ENCODE measurements around the gene LUZP2. TPM values are rescaled to one million over a fixed set of nuclear protein-coding genes. Genes with fewer than 3 reads are reported as not detected.

Gene LUZP2
- total RNA-seq, 2 donors from 2014 or later, result 0.28 to 4.1 TPM

DNA sequence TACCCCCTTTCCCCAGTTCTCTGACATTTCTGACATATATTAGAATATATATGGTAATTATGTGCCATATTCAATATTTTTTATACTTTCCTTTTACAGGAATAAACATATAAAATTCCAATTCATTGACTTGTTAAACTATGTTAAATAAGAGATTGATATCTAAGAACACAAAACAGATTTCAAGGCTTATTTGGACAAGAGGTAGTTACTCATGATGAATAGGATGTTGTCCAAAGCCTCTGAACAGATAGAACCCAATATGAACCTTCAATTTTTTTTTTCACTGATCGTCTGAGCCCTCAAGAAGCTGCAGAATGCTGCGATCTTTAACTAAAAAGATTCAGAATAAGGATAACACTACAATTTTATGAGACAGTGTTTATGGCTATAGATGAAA is 340.3 kb downstream of the LUZP2 start:
- 39% methylated on average over 2 of the region's 2 CpGs for WGBS
- no peaks in the 10 kb centered on the region for H3K36me3 ChIP-seq
- DNase-seq (ENCODE audit: low spot score), result no peak
- H3K4me3 ChIP-seq, result no peak overlapping the region
- H3K9me3 ChIP-seq, result no peaks in the 10 kb centered on the region
- no peaks in the 10 kb centered on the region for H3K27me3 ChIP-seq (replicated peaks; ENCODE audit: insufficient read depth)
- H3K27ac ChIP-seq, result peak overlapping the region in 1 of 2 donors; percentile 13
- TF ChIP-seq POLR2A (IDR thresholded peaks at IDR 0.05), result no peak
- TF ChIP-seq POLR2AphosphoS5 (IDR thresholded peaks at IDR 0.05), result peak; percentile 23
- no peaks in the 10 kb centered on the region for H3K4me1 ChIP-seq (replicated peaks)
- intact Hi-C loops (cut with DNase I), result no loop called here

DNA sequence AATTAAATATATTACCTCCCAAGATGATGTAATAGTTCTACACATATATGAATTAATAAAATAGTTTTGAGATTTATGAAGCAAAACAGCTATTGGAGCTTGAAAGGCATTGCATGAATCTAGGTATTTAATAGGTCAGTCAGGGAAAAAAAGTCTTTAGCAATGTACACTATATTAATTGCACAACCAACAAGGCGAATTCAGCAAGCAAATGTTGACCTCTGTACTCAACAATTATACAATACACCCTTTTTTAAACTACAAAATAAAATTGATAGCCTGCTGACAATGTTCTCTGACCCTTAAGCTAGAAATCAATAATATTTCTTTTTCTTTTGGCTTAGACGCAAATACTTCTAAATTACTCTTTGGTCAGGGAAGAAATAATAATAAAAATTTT is 345.5 kb downstream of the LUZP2 start:
- Histone ChIP-seq H3K27me3 (replicated peaks; ENCODE audit: insufficient read depth) (no peaks in the 10 kb centered on the region), H3K4me1 (replicated peaks) (no peaks in the 10 kb centered on the region), H3K36me3 (no peaks in the 10 kb centered on the region), H3K27ac (no peak overlapping the region), H3K4me3 (no peak overlapping the region), H3K9me3 (no peaks in the 10 kb centered on the region)
- WGBS, result 86% methylated on average over 2 of the region's 2 CpGs
- TF ChIP-seq POLR2A (IDR thresholded peaks at IDR 0.05) (no peak), POLR2AphosphoS5 (IDR thresholded peaks at IDR 0.05) (no peak)
- TF ChIP-seq, protein P1, sequence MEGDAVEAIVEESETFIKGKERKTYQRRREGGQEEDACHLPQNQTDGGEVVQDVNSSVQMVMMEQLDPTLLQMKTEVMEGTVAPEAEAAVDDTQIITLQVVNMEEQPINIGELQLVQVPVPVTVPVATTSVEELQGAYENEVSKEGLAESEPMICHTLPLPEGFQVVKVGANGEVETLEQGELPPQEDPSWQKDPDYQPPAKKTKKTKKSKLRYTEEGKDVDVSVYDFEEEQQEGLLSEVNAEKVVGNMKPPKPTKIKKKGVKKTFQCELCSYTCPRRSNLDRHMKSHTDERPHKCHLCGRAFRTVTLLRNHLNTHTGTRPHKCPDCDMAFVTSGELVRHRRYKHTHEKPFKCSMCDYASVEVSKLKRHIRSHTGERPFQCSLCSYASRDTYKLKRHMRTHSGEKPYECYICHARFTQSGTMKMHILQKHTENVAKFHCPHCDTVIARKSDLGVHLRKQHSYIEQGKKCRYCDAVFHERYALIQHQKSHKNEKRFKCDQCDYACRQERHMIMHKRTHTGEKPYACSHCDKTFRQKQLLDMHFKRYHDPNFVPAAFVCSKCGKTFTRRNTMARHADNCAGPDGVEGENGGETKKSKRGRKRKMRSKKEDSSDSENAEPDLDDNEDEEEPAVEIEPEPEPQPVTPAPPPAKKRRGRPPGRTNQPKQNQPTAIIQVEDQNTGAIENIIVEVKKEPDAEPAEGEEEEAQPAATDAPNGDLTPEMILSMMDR (IDR thresholded peaks at IDR 0.05), result no peak
- intact Hi-C loops (cut with DNase I), result no loop called here
- no peak for DNase-seq (ENCODE audit: low spot score)

- Histone ChIP-seq H3K4me1 (replicated peaks) (no peaks in the 10 kb centered on the region), H3K4me3 (no peak overlapping the region), H3K27ac (no peak overlapping the region), H3K9me3 (no peaks in the 10 kb centered on the region), H3K27me3 (replicated peaks; ENCODE audit: insufficient read depth) (no peaks in the 10 kb centered on the region), H3K36me3 (no peaks in the 10 kb centered on the region)
- WGBS, result 50% methylated on average over 1 of the region's 1 CpG
- intact Hi-C loops (cut with DNase I), result no loop called here
- TF ChIP-seq POLR2A (IDR thresholded peaks at IDR 0.05) (no peak), POLR2AphosphoS5 (IDR thresholded peaks at IDR 0.05) (no peak)
- TF ChIP-seq, protein P1 (IDR thresholded peaks at IDR 0.05), result no peak
- DNase-seq (ENCODE audit: low spot score), result no peak
Observed at GRCh38 chr11:24844406-24844805, 347.6 kb downstream of the LUZP2 start.

GRCh38 chr11:24848857-24849256 is 352.0 kb downstream of the LUZP2 start:
- H3K27ac ChIP-seq, result no peak overlapping the region
- 82% methylated on average over 1 of the region's 1 CpG for WGBS
- no peaks in the 10 kb centered on the region for H3K27me3 ChIP-seq (replicated peaks; ENCODE audit: insufficient read depth)
- H3K4me3 ChIP-seq, result no peak overlapping the region
- intact Hi-C loops (cut with DNase I), result no loop called here
- H3K9me3 ChIP-seq, result no peaks in the 10 kb centered on the region
- H3K4me1 ChIP-seq (replicated peaks), result no peaks in the 10 kb centered on the region
- DNase-seq (ENCODE audit: low spot score), result no peak
- H3K36me3 ChIP-seq, result no peaks in the 10 kb centered on the region
- TF ChIP-seq POLR2AphosphoS5 (IDR thresholded peaks at IDR 0.05) (no peak), POLR2A (IDR thresholded peaks at IDR 0.05) (no peak)
- TF ChIP-seq, protein P1 (IDR thresholded peaks at IDR 0.05), result no peak

GRCh38 chr11:24855951-24856350 is 359.1 kb downstream of the LUZP2 start:
- no peak overlapping the region for H3K27ac ChIP-seq
- intact Hi-C loops (cut with DNase I), result no loop called here
- H3K9me3 ChIP-seq, result no peaks in the 10 kb centered on the region
- H3K4me1 ChIP-seq (replicated peaks), result no peaks in the 10 kb centered on the region
- TF ChIP-seq, protein P1 (IDR thresholded peaks at IDR 0.05), result no peak
- TF ChIP-seq POLR2AphosphoS5 (IDR thresholded peaks at IDR 0.05), result no peak
- TF ChIP-seq POLR2A (IDR thresholded peaks at IDR 0.05), result no peak
- H3K36me3 ChIP-seq, result no peaks in the 10 kb centered on the region
- no peaks in the 10 kb centered on the region for H3K27me3 ChIP-seq (replicated peaks; ENCODE audit: insufficient read depth)
- no peak overlapping the region for H3K4me3 ChIP-seq
- no peak for DNase-seq (ENCODE audit: low spot score)
